Activated effector memory CD4-positive, alpha-beta T cell treated with anti-CD3 and anti-CD28 coated beads, Interleukin-2, amount 50 U/mL, for 16 hours (primary cell): Measurements from ENCODE around the gene IFI27.
"Not testable (repeated sequence)": the region's sequence is repeated elsewhere in the genome, so short reads cannot be mapped to it uniquely, and the experiment has no call there.

Source experiments
- DNase-seq: peaks from one replicate; pipeline ENCODE4 v3.0.0-alpha.2; 2020

IFI27 gene

DNA sequence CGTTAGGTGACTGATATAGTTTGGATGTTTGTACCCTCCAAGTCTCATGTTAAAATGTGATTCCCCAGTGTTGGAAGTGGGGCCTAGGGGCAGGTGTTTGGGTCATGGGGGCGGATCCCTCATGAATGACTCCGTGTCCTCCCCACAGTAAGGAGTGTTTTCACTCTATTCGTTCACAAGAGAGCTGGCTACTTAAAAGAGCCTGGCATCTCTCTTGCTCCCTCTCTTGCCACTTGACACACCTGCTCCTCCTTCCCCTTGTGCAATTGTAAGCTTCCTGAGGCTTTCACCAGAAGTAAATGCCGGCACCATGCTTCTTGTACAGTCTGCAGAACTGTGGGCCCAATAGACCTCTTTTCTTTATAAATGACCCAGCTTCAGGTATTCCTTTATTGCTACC is 16.3 kb downstream of the IFI27 start:
- DNase-seq, result peak; percentile 9

DNA sequence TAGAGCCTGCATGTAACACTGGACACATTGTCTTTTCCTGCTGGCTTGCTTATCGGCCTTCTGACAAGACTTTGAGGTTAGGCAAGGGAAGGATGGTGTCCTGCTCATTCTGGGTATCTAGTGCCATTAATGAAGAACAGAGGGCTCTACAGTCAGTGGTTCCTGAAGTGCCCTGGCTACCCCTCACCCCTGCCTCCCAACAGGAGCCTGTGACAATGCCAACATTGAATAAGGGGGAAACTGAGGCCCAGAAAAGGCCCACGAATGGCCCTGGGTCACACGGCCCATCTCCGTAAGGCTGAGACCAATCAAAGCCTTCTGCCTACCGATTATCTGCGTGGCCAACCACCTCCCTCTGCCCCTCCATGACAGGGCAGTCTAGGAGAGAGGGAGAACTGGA is 16.8 kb downstream of the IFI27 start:
- DNase-seq, result peak; percentile 28

DNA sequence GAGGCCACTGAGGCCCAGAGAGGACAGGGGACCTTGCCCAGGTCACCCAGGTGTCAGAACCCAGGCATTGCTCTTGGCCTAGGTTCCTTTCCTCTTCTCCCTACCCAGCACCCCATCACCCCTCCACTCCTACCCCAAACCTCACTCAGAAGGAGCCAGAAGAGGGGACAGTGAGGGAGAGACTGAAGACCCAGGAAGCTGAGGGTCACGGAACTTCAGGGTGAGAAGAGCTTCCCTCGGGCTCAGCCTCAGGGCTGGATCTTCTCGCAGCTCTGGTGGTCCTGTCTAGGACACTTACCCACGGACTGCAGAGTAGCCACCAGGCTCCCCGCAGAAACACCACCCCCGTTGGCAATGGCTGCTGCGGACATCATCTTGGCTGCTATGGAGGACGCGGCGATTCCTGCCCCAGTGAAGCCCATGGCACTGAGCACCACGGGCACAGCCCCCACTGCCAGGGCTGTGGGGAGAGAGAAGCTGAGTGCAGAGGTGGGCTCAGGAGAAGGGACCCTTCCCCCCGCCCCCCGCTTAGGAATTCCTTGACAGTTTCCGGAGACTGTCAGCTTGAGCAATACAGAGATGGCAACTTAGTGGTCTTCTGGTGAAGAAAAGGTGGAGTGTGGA is 17.8 kb downstream of the IFI27 start:
- peak; percentile 59 for DNase-seq

DNA sequence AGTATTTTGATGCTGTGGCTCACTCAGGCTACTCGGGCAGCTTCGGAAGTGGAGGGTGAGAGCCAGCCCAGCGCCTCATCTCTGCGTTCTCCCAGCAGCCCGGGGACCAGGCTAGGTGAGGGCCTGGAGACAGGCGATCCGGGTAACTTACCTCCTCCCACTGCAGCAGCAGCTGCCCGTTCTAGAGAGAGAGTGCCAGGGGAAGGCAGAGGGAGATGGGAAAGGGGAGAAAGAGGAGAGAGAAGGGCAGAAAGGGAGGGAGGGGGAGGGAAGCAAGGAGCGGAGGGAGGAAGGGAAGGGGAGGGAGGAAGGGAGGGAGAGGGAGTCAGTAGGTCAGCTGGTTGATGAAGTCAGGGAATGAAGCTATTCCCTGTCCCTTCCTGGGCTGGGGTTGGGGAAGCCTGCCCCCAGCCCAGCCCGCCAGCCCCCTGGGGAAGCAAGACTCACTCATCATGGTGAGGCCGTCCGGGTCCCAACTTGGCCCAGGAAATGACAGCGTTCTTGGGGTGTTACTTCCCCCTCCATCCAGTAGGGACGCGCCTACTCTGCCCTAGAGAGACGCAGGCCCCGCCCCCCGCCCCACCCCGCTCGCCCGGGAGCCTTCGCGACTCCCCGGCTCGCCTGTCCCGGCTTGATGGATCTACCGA is 18.7 kb downstream of the IFI27 start, which contains the start of gene IFI27L2:
IFI27L2 (minus strand) TSS at position 494 of the 647 bp plus-strand sequence; CDS start at position 454, 40 bp downstream.
- DNase-seq, result peak; percentile 88

DNA sequence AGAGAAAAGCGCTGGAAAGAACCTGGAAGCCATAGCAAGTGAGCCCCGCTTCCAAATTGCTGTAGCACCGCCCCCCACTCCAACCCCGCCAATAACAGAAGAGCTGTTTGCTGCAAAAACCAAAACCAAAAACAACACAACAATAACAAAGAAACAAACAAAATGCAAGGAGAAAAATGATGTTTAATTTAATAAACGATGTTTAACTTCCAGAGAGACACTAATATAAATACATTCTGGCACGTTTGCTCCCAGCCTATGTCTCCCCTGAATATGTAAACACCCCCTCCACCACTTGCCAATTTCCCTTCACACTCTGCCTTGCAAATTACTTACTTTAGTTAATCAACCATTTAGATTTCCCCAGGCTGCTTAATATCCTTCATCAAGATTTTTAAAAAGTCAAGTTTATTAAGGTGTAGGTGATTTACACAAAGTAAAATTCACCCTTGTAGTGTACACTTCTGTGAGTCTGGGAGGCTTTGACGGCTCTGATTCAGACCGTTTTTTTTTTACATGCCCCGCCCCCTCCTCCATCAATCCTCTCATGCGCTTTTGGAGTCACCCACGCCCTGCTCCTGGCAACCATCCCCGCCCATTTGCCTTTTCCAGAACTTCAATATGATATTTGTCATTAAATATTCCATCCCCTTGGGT is 19.4 kb downstream of the IFI27 start:
- peak; percentile 72 for DNase-seq

DNA sequence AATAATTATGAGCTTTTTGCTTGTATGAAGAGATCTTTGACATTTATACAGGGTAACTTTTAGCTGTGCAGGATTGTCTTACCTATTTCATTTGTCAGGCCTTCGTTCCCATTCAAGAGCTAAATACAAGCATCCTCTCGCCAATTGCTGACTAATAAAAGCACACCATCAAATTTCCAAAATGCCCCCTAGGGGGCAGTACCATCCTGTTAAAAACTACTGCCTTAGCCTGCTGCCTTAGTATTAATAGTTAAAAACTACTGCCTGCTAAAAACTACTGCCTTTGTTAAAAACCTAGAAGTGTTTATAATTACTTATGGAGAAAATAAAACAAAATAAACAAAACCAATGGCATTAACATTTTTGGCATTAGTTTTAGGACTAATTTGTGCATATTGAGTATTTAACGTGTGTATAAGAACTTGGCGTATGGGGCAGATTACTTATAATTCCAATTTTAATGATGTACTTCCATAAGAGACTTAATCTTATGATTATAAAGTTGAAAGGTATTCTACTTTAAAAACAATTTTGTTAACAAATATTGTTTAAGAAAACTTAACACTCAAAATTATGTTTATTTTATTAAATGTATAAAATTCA is 21.9 kb downstream of the IFI27 start:
- DNase-seq, result peak; percentile 77

DNA sequence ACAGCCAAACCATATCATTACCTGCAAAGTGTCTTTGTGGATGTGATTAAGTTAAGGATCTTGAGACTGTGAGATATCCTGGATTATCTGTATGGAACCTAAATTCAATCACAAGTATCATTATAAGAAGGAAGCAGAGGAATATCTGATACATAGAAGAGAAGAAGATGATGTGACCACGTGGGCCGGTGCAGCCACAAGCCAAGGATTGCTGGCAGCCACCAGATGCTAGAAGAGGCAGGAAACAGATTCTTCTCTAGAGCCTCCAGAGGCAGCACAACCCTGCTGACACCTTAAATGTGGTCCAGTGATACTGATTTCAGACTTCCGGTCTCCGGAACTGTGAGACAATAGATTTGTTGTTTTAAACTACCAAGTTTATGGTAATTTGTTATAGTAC is 24.9 kb downstream of the IFI27 start:
- no peak for DNase-seq

DNA sequence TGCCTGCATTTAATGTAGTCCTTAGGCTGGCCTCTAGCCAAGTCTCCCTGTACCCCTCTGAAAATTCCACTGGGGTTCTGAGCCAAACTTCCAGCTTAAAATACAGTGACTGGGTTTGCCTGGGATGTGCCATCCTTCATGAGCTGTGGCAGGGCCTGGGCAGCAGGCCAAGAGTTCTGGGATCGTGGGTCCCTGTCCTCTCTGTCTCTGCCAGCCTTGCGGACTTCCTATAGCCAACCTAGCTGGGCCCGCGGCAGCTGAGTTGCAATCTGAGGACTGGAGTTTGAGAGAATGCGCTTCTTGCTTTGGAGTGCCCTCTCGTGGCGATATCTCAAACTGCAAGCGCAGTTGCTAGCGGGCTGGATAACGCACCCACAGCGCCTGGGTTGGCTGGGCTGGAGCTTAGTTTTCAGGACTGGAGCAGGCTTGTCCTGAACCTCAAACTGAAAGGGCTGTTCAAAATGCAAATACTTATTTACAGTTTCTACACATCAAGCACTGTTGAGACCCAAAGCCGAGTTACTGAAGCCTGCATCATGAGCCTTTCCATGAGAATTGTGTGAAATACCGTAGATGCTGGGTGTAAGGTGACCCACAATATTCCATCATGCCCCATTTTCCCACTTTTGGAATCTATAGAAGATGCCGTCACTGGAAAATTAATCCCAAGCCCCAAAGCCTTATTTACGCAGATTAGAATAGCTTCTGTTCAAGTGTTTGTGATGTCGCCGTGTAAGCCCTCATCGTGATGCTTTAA is 26.2 kb downstream of the IFI27 start:
- peak; percentile 95 for DNase-seq

DNA sequence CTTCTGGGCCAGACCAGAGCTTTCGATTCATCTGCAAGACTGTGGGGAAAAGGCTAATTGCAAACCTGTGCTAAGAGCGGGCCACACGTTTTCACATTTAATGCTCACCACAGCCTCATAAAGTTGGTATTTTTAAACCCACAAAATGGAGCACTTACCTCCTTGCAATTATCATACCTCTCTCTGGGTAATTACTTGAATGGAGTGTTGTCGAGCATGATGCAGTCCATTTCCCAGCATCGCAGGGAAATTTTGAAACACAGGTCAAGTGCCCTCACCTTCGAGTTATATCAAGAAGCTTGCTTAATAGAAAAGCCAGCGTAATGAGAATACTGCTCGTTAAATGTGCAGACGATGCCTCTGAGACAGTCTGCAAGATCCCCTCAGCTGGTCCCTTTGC is 27.7 kb downstream of the IFI27 start:
- no peak for DNase-seq

DNA sequence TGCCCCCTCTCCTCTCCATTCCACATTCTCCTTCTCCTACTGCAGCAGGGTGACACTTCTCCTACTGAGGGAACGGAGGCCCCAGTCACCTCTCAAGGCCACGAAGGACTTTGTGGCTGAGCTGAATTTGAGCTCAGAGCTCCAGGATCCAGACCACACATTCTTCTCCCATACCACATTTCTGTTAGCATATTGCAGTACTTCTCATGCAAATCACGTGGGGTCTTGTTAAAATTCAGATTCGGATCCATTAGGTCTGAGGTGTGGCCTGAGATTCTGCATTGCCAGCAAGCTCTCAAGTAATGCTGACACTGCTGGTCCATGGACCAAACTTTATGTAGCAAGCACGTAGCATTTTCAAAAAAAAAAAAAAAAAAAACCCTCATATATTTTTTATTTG is 28.5 kb downstream of the IFI27 start:
- no peak for DNase-seq

DNA sequence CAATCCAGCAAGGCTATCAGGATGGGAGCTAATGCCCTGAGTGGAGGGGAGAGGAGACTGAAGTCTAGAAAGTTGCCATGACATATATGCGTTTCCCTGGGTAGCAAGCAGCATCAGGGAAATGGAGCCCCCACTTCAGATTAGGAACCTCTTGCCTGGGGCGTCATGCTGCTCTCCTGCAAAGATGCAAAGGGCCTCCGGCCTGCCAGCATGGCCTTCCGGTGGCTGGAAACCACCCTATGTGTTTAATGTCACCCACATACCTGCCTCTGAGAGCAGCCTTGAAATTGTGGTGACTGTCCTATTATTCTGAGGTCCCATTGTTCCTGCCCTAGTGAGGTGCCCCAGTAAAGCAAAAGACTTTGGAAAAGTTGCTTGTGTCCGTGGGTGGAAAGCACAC is 28.9 kb downstream of the IFI27 start:
- DNase-seq, result no peak

DNA sequence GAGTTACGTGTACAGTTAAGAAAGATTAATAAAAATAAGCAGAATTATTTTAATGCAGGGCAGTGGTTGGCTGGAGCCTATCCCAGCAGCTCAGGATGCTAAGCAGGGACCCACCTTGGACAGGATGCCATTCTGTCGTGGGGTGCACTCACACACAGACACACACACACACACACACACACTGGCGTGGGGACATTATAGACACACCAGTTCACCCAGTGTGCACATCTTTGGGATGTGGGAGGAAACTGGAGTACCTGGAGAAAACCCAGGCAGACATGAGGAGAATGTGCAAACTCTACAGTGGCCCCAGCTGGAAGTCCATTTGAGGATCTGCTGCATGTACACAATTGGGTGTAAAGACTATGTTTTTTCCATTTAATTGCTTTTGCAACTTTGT is 31.7 kb downstream of the IFI27 start:
- no peak for DNase-seq

DNA sequence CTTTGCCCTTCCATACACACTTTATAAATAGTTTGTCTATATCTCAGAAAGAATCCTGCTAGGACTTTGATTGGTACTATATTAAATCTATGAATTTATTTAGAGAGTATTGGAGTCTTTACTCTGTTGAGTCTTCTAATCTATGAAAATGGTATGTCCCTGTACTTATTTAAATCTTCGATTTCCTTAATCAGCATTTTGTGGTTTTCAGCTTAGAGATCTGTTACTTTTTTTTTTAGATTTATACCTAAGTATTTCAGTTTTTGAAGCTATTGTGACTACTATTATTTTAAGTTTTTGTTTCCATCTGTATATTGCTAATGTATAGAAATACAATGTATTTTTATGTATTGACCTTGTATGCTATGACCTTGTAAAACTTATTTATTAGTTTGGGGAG is 32.3 kb downstream of the IFI27 start:
- no peak for DNase-seq

DNA sequence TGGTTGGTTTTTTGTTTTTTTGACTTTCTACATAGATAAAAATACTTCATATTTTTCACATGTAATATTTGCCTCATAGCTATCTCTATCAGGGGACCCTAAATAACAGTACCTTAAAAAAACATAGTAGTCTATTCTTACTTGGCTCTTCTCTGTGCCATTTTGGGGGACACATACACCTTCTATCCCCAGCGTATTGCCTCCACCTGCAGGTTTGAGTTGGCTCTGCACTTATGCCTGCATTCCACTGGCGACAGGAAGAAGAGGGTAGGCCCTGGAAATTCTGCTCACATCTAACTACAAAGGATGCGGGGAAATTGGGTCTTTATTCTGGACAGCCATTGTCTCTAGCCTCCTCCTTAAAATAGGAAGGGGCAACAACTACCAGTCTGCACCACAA is 32.7 kb downstream of the IFI27 start:
- no peak for DNase-seq

DNA sequence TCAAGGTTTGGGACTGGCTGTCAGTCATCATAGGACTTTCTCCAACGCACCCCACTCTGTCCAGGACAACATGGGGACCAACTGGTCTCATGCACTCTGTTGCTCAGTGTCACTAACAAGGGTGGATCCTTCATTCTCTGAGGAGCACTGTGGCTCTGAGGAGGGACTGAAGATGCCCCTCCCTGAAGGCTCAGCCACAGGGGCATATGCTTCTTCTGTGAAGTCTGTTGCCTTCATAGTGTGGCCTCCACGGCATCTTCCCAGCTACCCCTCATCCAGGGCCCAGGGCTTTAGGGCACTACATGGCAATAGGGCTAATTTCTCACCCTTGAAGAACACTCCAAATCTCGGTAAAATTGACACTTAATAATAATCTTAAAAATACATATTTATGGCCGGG is 33.2 kb downstream of the IFI27 start:
- no peak for DNase-seq

DNA sequence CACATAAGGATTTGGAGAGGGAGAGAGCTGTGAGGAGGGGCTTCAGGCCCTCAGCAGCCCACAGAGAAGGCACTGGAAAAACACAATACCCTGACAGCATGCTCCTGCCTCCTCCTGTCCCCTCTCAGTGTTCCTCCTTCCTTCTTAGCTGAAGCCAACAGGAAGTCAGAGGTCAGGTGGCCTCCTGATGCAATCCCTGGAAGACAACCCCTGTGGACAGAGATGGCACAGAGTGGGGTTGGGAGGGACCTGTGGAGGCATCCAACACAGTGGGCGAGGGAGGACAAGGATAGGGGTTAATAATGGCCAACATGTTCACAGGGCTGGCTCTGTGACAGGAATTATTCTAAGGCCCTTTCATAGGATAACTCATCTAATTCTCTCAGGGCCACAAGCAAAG is 34.2 kb downstream of the IFI27 start:
- DNase-seq, result no peak

DNA sequence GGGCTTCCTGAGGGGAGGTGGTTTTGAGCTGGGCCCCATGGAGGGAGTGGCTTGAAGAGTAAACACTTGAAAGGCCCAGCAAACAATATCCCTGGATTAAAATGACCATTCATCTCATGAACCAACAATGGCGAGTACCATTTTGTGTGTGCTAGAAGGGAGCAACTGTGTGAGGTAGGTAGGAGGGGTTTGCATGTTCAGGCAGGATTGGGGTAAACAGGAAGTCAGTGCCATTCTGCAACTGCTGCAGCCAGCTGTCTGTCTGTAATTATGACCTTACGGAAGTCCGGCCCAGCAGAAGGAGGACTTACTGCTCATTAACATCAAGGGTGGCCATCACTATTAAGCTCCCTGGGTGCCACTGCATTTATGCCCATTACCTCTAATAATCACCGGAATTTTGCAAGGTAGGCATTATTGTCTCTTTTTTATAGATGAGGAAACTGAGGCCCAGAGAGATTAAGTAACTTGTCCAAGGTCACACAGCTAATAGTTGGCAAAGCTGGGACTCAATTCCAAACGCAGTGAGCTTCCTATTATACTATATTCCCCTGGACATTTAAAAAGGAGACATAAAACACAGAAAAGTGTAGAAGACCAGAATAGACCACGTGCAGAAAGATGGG is 35.5 kb downstream of the IFI27 start:
- DNase-seq, result no peak

DNA sequence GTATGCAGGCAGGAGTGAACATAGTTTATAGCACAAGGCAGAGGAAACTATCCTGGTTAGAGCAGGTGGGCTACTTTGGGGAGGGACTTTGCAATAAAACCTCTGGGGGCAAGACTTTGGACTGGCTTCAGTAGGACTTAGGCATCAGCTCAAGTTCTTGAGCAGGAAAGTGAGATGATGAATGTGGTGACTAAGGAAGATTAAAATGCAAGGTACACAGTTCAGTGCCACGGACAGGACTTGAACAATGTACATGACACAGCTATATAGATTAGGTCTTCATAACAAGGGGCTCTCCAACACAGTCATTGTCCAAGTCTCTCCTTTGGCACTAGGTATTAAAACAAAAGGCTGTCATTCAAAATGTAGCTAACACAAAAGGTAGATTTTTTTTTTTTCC is 42.1 kb downstream of the IFI27 start:
- DNase-seq, result no peak

DNA sequence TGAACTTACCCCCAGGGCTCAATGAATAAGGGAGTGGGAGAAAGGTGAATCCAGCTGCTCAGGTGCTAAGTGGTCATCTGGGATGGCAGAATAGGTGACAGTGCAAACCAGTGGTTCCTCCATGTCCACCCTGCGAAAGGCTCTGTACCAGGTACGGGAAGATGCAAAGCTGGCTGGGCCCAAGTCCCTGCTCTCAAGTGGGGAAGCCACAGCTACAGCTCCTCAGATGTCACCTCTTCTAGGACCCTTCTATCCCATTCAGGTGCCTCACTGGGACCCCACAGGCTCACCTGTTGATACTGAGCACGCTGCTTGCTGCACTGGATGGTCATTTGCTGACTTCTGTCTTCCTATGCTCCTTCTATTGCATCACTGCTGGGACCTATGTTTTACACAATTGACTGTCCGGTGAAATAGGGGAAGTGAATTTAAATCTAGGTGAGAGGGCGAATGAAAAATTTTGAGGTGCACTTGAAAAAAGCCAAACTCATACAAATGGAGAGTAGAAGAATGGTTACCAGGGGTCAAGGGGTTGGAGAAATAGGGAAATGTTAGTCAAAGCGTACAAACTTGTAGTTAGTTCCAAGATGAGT is 43.3 kb downstream of the IFI27 start:
- DNase-seq, result no peak

DNA sequence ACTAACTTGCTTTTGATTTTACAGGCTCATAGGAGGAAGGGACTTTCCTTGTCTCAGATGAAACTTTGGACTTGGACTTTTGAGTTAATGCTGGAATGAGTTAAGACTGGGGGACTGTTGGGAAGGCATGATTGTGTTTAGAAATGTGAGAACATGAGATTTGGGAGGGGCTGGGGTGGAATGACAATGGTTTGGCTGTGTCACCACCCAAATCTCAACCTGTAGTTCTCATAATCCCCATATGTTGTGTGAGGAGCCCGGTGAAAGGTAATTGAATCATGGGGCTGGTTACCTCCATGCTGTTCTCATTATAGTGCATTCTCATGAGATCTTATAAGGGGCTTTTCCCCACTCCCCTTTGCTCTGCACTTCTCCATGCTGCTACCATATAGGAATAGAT is 45.6 kb downstream of the IFI27 start:
- DNase-seq, result not testable (repeated sequence)

DNA sequence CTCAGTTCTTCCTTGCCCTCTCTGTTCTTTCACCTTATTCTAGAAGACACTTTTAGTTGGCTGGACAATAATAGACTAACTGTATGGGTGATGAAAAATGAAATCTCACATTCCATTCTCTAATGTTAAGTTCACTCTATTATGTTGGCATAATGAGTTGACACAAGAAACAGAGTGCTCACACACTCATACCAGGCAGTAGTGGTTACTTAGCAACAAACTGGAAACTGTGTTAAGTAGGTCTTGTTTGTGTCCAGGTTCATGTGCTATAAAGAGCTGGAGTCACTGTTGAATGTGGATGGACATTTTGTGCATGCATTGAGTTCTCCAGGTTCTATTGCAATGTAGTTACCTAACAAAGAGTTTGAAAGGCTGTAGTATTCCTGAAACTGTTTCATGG is 46.7 kb downstream of the IFI27 start:
- no peak for DNase-seq

DNA sequence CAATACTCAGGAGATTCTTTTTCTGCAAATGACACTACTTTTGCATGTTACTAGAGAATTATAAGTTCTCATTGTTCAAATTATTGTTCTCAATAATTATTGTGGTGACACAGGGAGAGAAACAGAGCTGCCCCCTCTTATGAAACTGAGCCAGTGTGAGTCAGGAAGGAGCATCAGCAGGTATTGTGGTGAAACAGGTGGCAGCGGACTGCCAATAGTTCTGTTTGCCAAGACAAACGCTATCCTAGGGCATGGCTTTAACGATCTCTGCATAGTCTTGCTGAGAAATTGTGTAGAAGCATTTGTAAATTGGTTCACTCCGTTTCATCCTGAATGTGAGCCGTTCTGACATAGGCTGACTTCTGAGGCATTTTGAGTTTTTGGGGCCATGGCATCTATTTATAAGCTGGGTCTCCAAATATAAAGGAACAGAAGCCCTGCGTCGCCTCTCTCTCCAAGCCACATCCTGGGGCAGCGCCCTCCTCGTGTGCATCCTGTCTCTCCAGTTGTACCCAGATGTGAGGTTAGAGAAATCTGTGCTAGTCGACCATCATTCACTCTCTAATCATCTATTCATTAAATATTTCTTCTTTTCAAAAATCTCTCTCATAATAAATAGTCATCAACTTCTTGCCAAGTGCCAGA is 47.8 kb downstream of the IFI27 start:
- DNase-seq, result no peak
